ENCODE results near the gene MARS2.
A peak's percentile ranks its signal among the peaks of the same experiment; 100 is the strongest.
"Not testable (repeated sequence)": the region's sequence is repeated elsewhere in the genome, so short reads cannot be mapped to it uniquely, and the experiment has no call there.

Gene MARS2

GRCh38 chr2:197705912-197706838, 1.0 kb downstream of the MARS2 start:
- peak overlapping the region; percentile 84 for H3K9ac ChIP-seq
- H3K4me2 ChIP-seq, result peak overlapping the region; percentile 98
- peaks cover 33% of the 10 kb centered on the region for H3K4me1 ChIP-seq
- no peaks in the 10 kb centered on the region for H3K9me3 ChIP-seq
- H3K27me3 ChIP-seq, result no peaks in the 10 kb centered on the region
- peaks cover 55% of the 10 kb centered on the region for H4K20me1 ChIP-seq
- TF ChIP-seq Cebpa-rat (IDR thresholded peaks at IDR 0.05), result no peak
- H3K36me3 ChIP-seq, result peaks cover 14% of the 10 kb centered on the region
- peak overlapping the region; percentile 77 for H3K27ac ChIP-seq
- peak overlapping the region; percentile 86 for H3K4me3 ChIP-seq

GRCh38 chr2:197706839-197707207, 1.7 kb downstream of the MARS2 start:
- Histone ChIP-seq H3K4me3 (peak overlapping the region; percentile 86), H3K9me3 (no peaks in the 10 kb centered on the region), H3K9ac (peak overlapping the region; percentile 84), H3K27ac (no peak overlapping the region; the same call in 1 of the 2 replicates), H3K27me3 (no peaks in the 10 kb centered on the region), H3K36me3 (peaks cover 21% of the 10 kb centered on the region), H3K4me2 (peak overlapping the region; percentile 98), H3K4me1 (peaks cover 33% of the 10 kb centered on the region), H4K20me1 (peaks cover 61% of the 10 kb centered on the region)
- TF ChIP-seq Cebpa-rat (IDR thresholded peaks at IDR 0.05), result no peak

- Histone ChIP-seq H4K20me1 (peaks cover 65% of the 10 kb centered on the region), H3K36me3 (peaks cover 21% of the 10 kb centered on the region), H3K9ac (peak overlapping the region; percentile 84), H3K9me3 (no peaks in the 10 kb centered on the region), H3K4me3 (peak overlapping the region; percentile 86), H3K27ac (no peak overlapping the region; the same call in 1 of the 2 replicates), H3K4me2 (peak overlapping the region; percentile 98), H3K27me3 (no peaks in the 10 kb centered on the region), H3K4me1 (peaks cover 33% of the 10 kb centered on the region)
- TF ChIP-seq Cebpa-rat (IDR thresholded peaks at IDR 0.05), result no peak
Observed at GRCh38 chr2:197707316-197708213, 2.4 kb downstream of the MARS2 start.

GRCh38 chr2:197708331-197708730, 3.2 kb downstream of the MARS2 start:
- TF ChIP-seq Cebpa-rat (IDR thresholded peaks at IDR 0.05), result no peak
- H3K4me2 ChIP-seq, result peak overlapping the region; percentile 59
- 0 out of 2 replicates have a peak overlapping the region, but pooled peaks have one; percentile 11 for H3K9ac ChIP-seq
- peaks cover 65% of the 10 kb centered on the region for H4K20me1 ChIP-seq
- H3K36me3 ChIP-seq, result peaks cover 21% of the 10 kb centered on the region
- peak overlapping the region; percentile 14; the same call in 1 of the 2 replicates for H3K4me3 ChIP-seq
- no peaks in the 10 kb centered on the region for H3K9me3 ChIP-seq
- no peak overlapping the region for H3K27ac ChIP-seq
- H3K27me3 ChIP-seq, result no peaks in the 10 kb centered on the region
- peaks cover 33% of the 10 kb centered on the region for H3K4me1 ChIP-seq

GRCh38 chr2:197709140-197709539, 4.0 kb downstream of the MARS2 start:
- not testable (repeated sequence) for H3K9ac ChIP-seq, H3K27me3 ChIP-seq, H3K9me3 ChIP-seq, H3K27ac ChIP-seq, H3K4me3 ChIP-seq
- peaks cover 21% of the 10 kb centered on the region for H3K36me3 ChIP-seq
- peaks cover 65% of the 10 kb centered on the region for H4K20me1 ChIP-seq
- H3K4me2 ChIP-seq, result peak overlapping the region; percentile 59
- peaks cover 32% of the 10 kb centered on the region for H3K4me1 ChIP-seq

GRCh38 chr2:197710424-197711042, 5.4 kb downstream of the MARS2 start:
- peaks cover 21% of the 10 kb centered on the region for H3K36me3 ChIP-seq
- H3K27ac ChIP-seq, result no peak overlapping the region
- H4K20me1 ChIP-seq, result peaks cover 64% of the 10 kb centered on the region
- H3K9me3 ChIP-seq, result no peaks in the 10 kb centered on the region
- no peak overlapping the region for H3K9ac ChIP-seq
- TF ChIP-seq Cebpa-rat (IDR thresholded peaks at IDR 0.05), result no peak
- H3K27me3 ChIP-seq, result no peaks in the 10 kb centered on the region
- H3K4me2 ChIP-seq, result no peak overlapping the region
- peaks cover 26% of the 10 kb centered on the region for H3K4me1 ChIP-seq
- H3K4me3 ChIP-seq, result no peak overlapping the region

GRCh38 chr2:197711578-197711977, 6.4 kb downstream of the MARS2 start:
- peaks cover 21% of the 10 kb centered on the region for H3K36me3 ChIP-seq
- H3K4me3 ChIP-seq, result no peak overlapping the region
- H3K4me2 ChIP-seq, result no peak overlapping the region
- no peak overlapping the region for H3K27ac ChIP-seq
- H3K9ac ChIP-seq, result no peak overlapping the region
- no peak for TF ChIP-seq Cebpa-rat (IDR thresholded peaks at IDR 0.05)
- peaks cover 20% of the 10 kb centered on the region for H3K4me1 ChIP-seq
- peaks cover 53% of the 10 kb centered on the region for H4K20me1 ChIP-seq
- no peaks in the 10 kb centered on the region for H3K9me3 ChIP-seq
- H3K27me3 ChIP-seq, result no peaks in the 10 kb centered on the region

- no peaks in the 10 kb centered on the region for H3K9me3 ChIP-seq
- H3K36me3 ChIP-seq, result peaks cover 21% of the 10 kb centered on the region
- peaks cover 36% of the 10 kb centered on the region for H4K20me1 ChIP-seq
- H3K27me3 ChIP-seq, result no peaks in the 10 kb centered on the region
- no peak overlapping the region for H3K4me3 ChIP-seq
- TF ChIP-seq Cebpa-rat (IDR thresholded peaks at IDR 0.05), result no peak
- H3K4me2 ChIP-seq, result no peak overlapping the region
- peaks cover 8% of the 10 kb centered on the region for H3K4me1 ChIP-seq
- no peak overlapping the region for H3K9ac ChIP-seq
- H3K27ac ChIP-seq, result no peak overlapping the region
Observed at GRCh38 chr2:197713271-197713670, 8.1 kb downstream of the MARS2 start.

GRCh38 chr2:197717863-197718262, 12.7 kb downstream of the MARS2 start:
- Histone ChIP-seq H3K4me2 (no peak overlapping the region), H3K27ac (no peak overlapping the region), H3K4me1 (no peaks in the 10 kb centered on the region), H3K27me3 (no peaks in the 10 kb centered on the region), H3K9ac (no peak overlapping the region), H3K36me3 (no peaks in the 10 kb centered on the region; the same call in 1 of the 2 replicates), H3K4me3 (no peak overlapping the region), H4K20me1 (no peaks in the 10 kb centered on the region), H3K9me3 (no peaks in the 10 kb centered on the region)
- TF ChIP-seq Cebpa-rat (IDR thresholded peaks at IDR 0.05), result no peak

Measured in BLaER1 (cell line).